Non-pigmented ciliary epithelial cell (primary cell): ENCODE data around the gene GAMT.
"Not testable (repeated sequence)": the region's sequence is repeated elsewhere in the genome, so short reads cannot be mapped to it uniquely, and the experiment has no call there.

Source experiments
- DNase-seq: peaks from one replicate; pipeline ENCODE4 v3.0.0-alpha.2; 2010; ENCODE audit warnings: low read depth

The GAMT gene

GRCh38 chr19:1401138-1401888 lies at the start of gene GAMT:
Gene GAMT (minus strand): TSS chr19:1401542. CDS start chr19:1401476, 66 bp downstream.
- no peak for DNase-seq

- no peak for DNase-seq
Observed at GRCh38 chr19:1449467-1450442, 48.4 kb upstream of the GAMT start, which contains the start of gene APC2. Gene APC2 (plus strand): TSS chr19:1450121. CDS start chr19:1453002, 2,881 bp downstream.

DNA sequence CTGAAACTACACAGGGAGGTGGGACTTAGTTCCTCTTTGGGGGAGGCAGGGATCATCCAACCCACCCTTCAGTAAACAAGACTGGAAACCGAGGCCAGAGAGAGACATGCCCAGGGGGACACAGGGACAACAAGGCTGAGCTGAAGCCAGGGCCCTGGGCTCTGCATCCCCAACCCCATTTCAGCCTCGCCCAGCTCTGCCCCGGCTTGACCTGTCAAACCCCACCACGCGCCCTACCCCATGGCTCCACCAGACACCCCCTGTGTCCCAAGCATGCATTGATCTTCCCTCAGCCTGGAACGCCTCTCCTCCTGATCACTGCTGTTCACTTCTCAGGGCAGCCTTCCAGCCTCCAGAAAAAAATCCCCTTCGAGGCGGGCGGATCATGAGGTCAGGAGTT lies 46.6 kb upstream of the GAMT start:
- no peak for DNase-seq

- DNase-seq, result no peak
Observed at GRCh38 chr19:1447504-1447903, 46.2 kb upstream of the GAMT start.

- DNase-seq, result no peak
Observed at GRCh38 chr19:1446713-1447481, 45.6 kb upstream of the GAMT start.

- DNase-seq, result no peak
Observed at GRCh38 chr19:1445932-1446712, 44.8 kb upstream of the GAMT start.

- no peak for DNase-seq
Observed at GRCh38 chr19:1445185-1445931, 44.0 kb upstream of the GAMT start.

DNA sequence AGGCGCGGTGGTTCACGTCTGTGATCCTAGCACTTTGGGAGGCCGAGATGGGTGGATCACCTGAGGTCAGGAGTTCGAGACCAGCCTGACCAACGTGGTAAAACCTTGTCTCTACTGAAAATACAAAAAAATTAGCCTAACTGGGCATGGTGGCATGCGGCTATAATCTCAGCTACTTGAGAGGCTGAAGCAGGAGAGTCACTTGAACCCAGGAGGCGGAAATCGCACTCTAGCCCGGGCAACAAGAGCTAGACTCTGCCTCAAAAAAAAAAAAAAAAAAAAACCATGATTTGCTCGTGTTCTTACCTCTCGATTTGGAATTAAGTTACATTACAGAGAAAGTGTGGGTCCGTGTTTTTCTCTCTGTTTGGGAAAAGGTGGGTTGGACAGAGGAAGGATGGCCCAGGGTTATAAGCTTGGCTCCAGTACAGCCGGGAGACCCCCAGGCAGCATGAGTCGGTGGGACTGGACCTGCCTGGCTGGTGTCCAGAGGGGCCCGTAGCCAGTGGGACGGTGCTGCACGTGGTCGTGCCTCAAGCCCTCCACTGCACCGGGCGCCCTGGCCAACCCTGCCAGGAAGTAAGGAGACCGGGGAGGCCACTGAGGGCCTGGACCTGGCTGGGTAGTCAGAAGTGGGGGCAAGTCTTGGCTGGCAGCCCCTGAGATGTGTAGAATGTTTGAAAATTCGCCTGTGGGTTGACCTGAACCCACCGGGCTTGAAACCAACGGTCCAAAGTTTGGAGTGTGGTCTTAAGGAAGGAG lies 40.5 kb upstream of the GAMT start:
- no peak for DNase-seq

- no peak for DNase-seq
Observed at GRCh38 chr19:1441022-1441426, 39.7 kb upstream of the GAMT start.

DNA sequence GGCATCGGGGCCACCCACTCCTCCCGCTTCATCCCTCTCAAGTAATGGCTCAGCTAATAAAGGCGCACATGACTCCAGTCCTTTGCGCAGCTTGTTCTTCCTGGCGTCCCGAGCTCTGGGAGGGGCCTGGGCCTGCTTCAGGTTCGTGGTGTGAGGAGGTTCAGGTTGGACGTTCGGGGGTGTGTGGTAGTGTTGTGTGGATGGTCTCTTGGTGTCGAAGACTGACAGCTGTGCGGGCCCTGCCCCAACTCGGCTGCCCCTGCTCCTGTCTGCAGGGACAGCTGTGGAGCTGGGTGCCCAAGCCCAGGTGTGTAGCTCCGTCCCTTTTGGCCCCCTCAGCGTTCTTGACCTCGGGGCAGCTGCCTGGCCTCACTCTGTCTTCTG lies 39.1 kb upstream of the GAMT start:
- no peak for DNase-seq

DNA sequence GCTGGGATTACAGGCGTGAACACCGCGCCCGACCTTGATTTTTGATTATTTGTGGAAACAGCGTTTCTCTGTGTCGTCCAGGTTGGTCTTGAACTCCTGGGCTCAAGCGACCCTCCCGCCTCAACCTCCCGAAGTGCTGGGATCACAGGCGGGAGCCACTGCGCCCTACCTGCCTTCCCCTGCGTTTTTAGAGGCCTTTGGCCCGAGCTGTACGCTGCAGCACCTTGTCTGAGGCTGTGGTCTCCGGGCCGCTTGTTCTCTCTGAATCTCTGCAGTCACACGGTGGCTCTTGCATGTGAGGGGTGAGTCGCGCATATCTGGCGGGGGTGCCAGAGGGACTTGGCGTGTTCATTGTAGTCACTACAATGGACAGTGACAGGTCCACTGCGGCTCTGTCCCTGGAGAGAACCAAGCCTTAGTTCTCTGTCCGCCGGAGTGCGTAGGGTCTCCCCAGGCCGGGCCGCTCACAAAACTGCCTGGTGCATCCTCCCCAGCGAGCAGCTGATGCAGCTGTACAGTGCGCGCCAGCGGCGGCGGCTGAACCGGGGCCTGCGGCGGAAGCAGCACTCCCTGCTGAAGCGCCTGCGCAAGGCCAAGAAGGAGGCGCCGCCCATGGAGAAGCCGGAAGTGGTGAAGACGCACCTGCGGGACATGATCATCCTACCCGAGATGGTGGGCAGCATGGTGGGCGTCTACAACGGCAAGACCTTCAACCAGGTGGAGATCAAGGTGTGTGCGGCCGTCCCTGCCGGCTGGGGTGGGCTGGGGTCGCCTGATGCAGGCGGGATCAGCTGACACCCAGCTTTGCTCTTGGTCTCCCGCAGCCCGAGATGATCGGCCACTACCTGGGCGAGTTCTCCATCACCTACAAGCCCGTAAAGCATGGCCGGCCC lies 38.4 kb upstream of the GAMT start:
- not testable (repeated sequence) for DNase-seq

- DNase-seq, result no peak
Observed at GRCh38 chr19:1438933-1439354, 37.6 kb upstream of the GAMT start.

GRCh38 chr19:1438035-1438932 lies 36.9 kb upstream of the GAMT start, which contains the start of gene RPS15:
Gene RPS15 (plus strand): TSS chr19:1438396. CDS start chr19:1438426, 30 bp downstream.
- DNase-seq, result peak; percentile 59

DNA sequence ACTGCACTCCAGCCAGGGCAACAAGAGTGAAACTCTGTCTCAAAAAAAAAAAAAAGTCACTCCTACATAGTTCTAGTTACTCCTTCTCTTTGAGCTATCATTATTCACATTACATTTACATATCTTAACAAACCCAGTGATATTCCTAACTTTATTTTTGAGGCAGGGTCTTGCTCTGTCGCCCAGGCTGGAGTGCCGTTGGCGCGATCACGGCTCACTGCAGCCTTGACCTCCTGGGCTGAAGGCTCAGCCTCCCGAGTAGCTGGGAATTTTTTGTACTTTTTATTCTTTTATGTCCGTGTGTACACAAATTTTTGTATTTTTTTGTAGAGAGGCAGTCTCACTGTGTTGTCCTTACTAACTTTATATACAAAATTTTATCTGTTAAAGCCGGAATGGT lies 36.3 kb upstream of the GAMT start:
- DNase-seq, result no peak

GRCh38 chr19:1435378-1435989 lies 34.1 kb upstream of the GAMT start:
- DNase-seq, result no peak

DNA sequence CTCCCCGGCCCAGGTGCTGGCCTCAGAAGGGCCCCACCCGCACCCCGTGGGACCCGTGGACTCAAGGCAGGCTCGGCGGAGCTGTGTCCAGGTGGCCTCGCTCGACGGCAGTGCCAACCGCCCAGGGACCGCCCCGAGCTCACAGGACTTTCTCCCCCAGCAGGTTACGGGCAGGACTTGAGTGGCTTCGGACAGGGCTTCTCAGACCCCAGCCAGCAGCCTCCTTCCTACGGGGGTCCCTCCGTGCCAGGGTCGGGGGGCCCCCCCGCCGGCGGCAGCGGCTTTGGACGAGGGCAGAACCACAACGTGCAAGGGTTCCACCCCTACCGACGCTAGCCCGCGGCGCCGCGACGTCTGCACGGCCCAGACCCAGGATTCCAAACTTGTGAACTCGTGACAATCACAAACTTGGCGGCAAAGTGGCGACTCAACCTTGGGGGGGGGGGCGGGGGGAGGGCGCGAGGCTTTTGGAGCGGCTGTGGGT lies 33.3 kb upstream of the GAMT start:
- no peak for DNase-seq

GRCh38 chr19:1434040-1434366 lies 32.7 kb upstream of the GAMT start:
- DNase-seq, result no peak
